Measurements from ENCODE around the gene SDS.

The SDS gene

DNA sequence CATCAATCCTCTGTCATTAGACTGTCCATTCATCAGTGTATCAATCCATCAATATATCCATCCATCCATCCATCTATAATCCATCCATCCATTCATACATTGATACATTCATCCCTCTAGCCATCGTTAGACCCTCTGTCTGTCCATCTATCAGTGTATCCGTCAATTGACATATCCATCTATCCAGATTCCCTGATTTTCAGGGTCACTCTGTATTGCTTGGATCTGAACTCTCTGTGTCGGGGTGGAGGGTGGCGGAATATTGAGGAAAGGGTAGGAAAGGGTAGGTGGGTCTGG, 35.6 kb upstream of the SDS start:
- no peak for DNase-seq
- no peaks in the 10 kb centered on the region for H3K4me1 ChIP-seq
- no peaks in the 10 kb centered on the region for H3K36me3 ChIP-seq
- H3K4me3 ChIP-seq (ENCODE audit: low read depth, low read length): no peak overlapping the region
- no peaks in the 10 kb centered on the region for H3K9me3 ChIP-seq
- peaks cover 24% of the 10 kb centered on the region for H3K27me3 ChIP-seq
- TF ChIP-seq, protein P1, sequence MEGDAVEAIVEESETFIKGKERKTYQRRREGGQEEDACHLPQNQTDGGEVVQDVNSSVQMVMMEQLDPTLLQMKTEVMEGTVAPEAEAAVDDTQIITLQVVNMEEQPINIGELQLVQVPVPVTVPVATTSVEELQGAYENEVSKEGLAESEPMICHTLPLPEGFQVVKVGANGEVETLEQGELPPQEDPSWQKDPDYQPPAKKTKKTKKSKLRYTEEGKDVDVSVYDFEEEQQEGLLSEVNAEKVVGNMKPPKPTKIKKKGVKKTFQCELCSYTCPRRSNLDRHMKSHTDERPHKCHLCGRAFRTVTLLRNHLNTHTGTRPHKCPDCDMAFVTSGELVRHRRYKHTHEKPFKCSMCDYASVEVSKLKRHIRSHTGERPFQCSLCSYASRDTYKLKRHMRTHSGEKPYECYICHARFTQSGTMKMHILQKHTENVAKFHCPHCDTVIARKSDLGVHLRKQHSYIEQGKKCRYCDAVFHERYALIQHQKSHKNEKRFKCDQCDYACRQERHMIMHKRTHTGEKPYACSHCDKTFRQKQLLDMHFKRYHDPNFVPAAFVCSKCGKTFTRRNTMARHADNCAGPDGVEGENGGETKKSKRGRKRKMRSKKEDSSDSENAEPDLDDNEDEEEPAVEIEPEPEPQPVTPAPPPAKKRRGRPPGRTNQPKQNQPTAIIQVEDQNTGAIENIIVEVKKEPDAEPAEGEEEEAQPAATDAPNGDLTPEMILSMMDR (IDR thresholded peaks at IDR 0.05; ENCODE audit: low read depth, low read length): no peak

DNA sequence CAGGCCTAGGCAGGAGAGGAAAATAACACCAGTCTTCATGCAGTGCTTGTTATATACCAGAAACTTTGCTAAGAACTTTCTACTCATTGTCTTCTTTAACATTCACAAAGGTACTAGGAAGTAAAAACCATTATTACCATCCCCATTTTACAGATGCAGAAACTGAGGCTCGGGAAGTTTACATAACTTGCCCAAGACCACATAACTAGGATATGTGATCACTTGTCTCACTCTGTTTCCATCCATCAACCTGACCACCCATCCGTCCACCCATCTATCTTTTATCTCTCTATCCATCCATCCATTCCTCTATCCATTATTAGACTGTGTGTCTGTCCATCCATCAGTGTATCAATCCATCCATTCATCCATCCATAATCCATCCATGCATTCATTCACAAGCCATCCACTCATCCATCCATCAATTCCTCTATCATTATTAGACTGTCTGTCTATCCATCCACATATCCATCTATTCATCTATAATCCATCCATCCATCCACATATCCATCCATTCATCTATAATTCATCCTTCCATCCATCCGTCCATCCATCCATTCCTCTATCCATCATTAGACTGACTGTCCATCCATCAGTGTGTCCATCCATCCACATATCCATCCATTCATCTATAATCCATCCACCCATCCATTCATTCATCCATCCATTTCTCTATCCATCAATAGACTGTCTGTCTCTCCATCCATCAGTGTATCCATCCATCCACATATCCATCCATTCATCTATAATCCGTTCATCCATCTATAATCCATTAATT, 35.0 kb upstream of the SDS start:
- H3K4me1 ChIP-seq: no peaks in the 10 kb centered on the region
- H3K27me3 ChIP-seq: peaks cover 24% of the 10 kb centered on the region

DNA sequence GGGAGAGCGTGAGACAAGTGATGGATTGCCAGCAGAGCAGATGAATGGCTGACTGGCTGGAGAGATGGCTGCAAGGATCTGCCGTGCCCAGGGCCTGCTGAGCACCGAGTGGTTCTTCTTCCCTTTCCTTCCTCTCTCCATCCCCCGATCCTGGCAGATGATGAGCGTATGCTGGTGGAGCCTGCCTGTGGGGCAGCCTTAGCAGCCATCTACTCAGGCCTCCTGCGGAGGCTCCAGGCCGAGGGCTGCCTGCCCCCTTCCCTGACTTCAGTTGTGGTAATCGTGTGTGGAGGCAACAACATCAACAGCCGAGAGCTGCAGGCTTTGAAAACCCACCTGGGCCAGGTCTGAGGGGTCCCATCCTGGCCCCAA, 34.0 kb upstream of the SDS start:
- DNase-seq: no peak
- H3K4me3 ChIP-seq (ENCODE audit: low read depth, low read length): no peak overlapping the region
- no peaks in the 10 kb centered on the region for H3K4me1 ChIP-seq
- TF ChIP-seq, protein P1 (IDR thresholded peaks at IDR 0.05; ENCODE audit: low read depth, low read length): no peak
- H3K9me3 ChIP-seq: no peaks in the 10 kb centered on the region
- peaks cover 21% of the 10 kb centered on the region for H3K27me3 ChIP-seq
- no peaks in the 10 kb centered on the region for H3K36me3 ChIP-seq

More for the DNA sequence above, 35.0 kb upstream of the SDS start:
- Histone ChIP-seq H3K4me3 (ENCODE audit: low read depth, low read length) (no peak overlapping the region), H3K36me3 (no peaks in the 10 kb centered on the region), H3K9me3 (no peaks in the 10 kb centered on the region)
- DNase-seq: no peak
- TF ChIP-seq, protein P1 (IDR thresholded peaks at IDR 0.05; ENCODE audit: low read depth, low read length): no peak

DNA sequence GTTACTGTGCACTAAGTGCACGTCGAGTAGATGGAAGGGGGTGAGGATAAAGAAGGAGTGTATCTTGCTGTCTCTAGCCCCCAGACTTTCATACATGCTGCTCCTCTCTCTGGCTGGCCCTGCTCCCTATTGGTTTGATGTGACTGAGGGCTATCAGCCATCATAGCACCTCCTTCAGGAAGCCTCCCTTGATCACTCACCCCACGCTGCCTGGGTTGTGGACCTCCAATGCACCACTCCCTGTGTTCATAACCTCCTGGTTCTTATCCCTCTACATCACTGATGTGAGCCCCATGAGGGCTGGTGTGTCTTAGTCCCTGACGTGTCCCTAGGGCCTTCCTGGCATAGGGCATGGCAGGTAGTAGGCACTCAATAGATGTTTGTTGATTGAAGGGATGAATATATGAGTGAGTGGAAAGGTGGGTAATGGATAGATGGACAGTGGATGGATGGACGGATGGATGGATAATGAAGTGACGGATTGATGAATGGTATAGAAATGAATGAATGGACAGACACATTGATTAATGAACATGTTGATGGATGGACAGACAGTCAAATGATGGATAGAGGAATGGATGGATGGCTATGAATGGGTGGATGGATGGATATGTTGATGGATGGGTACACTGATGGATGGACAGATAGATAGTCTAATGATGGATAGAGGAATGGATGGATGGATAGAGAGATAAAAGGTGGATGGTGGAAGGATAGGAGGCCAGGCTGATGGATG, 33.5 kb upstream of the SDS start:
- H3K4me3 ChIP-seq (ENCODE audit: low read depth, low read length): no peak overlapping the region
- TF ChIP-seq, protein P1 (IDR thresholded peaks at IDR 0.05; ENCODE audit: low read depth, low read length): no peak
- no peaks in the 10 kb centered on the region for H3K9me3 ChIP-seq
- no peak for DNase-seq
- peaks cover 18% of the 10 kb centered on the region for H3K27me3 ChIP-seq
- no peaks in the 10 kb centered on the region for H3K4me1 ChIP-seq
- no peaks in the 10 kb centered on the region for H3K36me3 ChIP-seq

DNA sequence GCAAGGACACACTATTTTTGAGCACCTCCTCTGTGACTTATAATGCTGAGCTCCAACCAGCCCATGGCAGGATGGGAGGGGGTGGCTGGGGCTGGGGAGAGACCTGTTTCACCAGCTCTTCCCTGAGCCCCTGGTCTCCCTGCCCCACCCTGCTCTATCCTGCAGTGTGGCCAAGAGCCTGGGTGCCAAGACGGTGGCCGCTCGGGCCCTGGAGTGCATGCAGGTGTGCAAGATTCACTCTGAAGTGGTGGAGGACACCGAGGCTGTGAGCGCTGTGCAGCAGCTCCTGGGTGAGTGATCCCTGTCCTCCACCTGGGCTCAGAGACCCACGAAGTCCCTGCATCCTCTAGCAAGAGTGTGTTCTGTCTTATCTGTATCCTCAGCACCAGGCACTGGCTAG, 32.9 kb upstream of the SDS start:
- Histone ChIP-seq H3K4me3 (ENCODE audit: low read depth, low read length) (no peak overlapping the region), H3K4me1 (no peaks in the 10 kb centered on the region), H3K9me3 (no peaks in the 10 kb centered on the region), H3K36me3 (no peaks in the 10 kb centered on the region), H3K27me3 (peaks cover 16% of the 10 kb centered on the region)
- TF ChIP-seq, protein P1 (IDR thresholded peaks at IDR 0.05; ENCODE audit: low read depth, low read length): no peak
- no peak for DNase-seq

DNA sequence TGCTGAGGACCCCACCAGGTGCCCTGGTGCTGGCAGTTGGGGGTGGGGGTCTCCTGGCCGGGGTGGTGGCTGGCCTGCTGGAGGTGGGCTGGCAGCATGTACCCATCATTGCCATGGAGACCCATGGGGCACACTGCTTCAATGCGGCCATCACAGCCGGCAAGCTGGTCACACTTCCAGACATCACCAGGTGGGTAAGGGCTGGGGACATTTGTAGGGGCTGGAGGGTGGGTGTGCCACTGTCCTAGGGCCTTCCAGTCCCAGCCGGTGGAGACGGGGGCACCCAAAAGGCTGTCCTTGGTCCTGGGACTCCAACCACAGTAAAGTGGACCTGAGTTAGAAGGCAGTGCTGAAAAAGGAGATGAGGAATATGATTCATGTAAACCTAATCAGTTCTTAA, 31.7 kb upstream of the SDS start:
- Histone ChIP-seq H3K9me3 (no peaks in the 10 kb centered on the region), H3K27me3 (peaks cover 11% of the 10 kb centered on the region), H3K4me1 (no peaks in the 10 kb centered on the region), H3K36me3 (no peaks in the 10 kb centered on the region), H3K4me3 (ENCODE audit: low read depth, low read length) (no peak overlapping the region)
- DNase-seq: no peak
- TF ChIP-seq, protein P1 (IDR thresholded peaks at IDR 0.05; ENCODE audit: low read depth, low read length): no peak

Measured in BE2C (cell line).